A375 (cell line): ENCODE results near the gene SIDT2. TPM values are rescaled to one million over a fixed set of nuclear protein-coding genes. Genes with fewer than 3 reads are reported as not detected.

Source experiments
- total RNA-seq: library from RNA; depleted of rRNA; stranded (reverse); fragments of >200 nt; shearing (Covaris generic); gene quantifications from 2 replicates; pipeline ENCODE4 v1.2.3, GENCODE V29; 2014; rRNA removed

SIDT2 gene
- 13.7 and 21.2 TPM in 2 replicates for total RNA-seq

DNA sequence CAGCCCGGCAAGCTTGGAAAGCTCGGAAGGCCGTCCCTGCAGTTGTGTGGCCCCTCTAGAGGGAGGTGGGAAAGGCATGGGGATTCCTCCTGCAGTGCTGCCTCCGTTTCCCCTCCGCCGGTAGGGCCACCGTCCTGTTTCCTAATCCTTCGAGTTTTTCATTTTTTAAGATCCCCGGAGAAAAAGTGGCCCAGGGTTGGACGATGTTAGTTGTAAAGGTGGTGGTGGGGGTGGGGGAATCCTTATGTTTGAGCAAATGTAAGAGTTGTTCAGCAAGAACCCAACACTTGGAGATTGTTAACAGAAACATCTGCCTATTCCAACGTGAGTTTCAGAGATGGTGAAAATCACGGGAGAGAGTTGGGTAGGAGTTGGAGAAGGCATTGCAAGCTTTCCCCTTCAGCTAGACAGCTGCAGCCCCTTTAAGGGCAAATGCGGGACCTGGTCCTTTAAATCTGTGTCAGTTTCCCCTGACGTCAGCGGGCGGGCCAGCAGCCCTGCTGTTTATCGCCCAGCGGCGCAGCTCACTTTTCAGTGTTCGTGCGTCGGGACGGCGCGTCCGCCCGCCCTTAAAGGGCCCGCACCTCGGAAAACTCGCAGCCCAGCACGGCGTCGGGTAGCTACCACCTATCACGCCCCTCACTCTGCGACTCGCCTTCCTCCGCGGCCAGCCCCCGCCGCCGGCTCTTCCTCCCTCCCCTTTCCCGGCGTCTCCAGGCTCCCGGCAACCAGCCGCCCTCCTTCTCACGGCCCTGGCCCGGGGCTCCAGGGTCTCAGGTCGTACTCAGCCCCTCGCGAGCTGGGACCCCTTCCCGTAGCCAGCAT lies at the start of gene SIDT2:
Gene SIDT2 (plus strand): TSS at position 534 of the 825 bp plus-strand sequence. CDS start 521 bp downstream, outside the sequence.

DNA sequence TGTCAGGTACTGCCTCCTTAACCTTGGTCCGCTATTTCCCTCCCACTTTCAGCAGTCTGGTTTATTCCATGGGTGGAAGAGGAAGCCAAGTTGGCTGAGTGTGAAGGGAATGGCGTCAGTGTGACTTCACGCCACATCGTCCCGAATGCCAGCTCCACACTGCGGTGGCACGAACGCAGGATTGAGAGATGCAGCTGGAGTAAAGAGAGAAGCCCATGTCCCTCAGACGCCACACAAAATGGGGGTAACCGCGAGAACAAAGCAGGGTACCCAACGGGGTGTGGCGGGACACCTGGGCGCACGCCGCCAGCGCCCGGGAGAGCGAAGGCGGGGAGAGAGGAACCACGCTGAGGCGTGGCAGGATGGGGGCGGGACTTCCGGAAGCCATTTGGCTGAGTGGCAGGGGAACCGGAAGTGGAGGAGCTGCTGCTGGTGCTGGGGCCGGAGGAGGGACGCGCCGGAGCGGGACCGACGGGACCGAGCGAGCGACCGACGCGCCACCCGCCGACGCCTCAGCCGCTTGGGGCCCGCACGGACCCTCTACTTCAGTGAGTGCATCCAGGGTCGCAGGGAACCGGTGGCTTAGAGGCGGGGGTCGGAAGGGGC lies 34.6 kb upstream of the SIDT2 start, which contains the start of gene PAFAH1B2:
Gene PAFAH1B2 (plus strand): TSS at position 417 of the 606 bp plus-strand sequence. CDS start 8,161 bp downstream, outside the sequence.

DNA sequence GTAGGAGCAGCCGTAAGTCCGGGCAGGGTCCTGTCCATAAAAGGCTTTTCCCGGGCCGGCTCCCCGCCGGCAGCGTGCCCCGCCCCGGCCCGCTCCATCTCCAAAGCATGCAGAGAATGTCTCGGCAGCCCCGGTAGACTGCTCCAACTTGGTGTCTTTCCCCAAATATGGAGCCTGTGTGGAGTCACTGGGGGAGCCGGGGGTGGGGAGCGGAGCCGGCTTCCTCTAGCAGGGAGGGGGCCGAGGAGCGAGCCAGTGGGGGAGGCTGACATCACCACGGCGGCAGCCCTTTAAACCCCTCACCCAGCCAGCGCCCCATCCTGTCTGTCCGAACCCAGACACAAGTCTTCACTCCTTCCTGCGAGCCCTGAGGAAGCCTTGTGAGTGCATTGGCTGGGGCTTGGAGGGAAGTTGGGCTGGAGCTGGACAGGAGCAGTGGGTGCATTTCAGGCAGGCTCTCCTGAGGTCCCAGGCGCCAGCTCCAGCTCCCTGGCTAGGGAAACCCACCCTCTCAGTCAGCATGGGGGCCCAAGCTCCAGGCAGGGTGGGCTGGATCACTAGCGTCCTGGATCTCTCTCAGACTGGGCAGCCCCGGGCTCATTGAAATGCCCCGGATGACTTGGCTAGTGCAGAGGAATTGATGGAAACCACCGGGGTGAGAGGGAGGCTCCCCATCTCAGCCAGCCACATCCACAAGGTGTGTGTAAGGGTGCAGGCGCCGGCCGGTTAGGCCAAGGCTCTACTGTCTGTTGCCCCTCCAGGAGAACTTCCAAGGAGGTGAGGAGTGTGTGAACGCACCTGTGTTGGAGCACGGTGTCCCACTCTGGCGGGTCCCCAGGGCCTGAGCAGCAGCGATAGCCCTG lies 20.7 kb downstream of the SIDT2 start, which contains the start of gene TAGLN:
Gene TAGLN (plus strand): TSS at position 318 of the 863 bp plus-strand sequence. CDS start 3,644 bp downstream, outside the sequence.

DNA sequence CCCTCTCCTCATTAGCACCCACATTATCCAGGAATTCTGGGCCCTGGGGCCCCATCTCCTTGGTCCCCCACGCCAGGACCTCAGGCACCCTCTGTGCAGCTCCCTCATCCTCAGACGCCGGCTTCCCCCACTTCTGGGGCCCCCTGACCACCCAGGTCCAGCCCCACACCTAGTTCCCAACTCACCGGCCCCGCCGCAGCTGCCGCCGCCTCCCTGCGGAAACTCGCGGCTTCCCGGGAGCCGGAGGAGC lies 53.2 kb downstream of the SIDT2 start, which contains the start of gene PCSK7:
Gene PCSK7 (minus strand): TSS at position 232 of the 250 bp plus-strand sequence. CDS start 2,229 bp downstream, outside the sequence.

DNA sequence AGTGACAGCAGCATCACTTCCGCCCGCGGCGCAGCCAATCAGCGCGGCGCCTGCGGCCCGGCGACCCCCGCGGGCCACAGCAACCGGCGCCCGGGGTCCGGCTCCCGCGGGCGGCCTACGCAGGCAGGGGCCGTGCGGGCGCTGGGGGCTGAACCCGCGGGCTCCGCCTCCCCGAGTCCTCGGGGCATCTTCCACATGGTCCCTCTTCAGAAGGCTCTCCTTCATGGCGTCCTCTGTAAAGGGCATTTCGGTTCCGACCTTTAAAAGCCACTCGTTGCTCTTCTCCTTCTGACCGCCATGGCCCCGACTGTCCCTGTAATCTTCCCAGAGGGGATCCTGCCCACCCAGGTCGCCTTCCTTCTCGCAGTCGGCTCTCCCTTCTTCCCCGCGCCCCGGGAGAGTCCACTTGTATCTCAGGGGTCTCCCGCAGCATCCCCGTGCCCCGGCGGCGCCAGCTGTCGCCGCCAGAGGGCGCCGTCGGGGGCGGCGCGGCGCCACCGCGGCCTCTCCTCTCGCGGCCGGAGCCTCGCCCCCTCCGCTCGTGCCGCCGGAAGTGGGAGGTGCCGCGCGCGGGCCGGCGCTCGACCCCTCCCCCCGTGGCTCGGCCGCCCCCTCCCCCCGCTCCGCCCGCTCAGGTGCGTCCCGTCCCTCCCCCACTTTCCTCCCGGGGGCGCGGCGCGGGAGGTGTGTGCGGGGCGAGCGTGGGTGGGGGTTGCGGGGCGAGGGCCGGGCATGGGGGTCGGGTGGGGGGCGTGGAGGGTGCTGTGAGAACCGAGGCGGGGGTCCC lies 53.7 kb downstream of the SIDT2 start, which contains the start of gene RNF214:
Gene RNF214 (plus strand): TSS at position 580 of the 787 bp plus-strand sequence. CDS start 1,602 bp downstream, outside the sequence.

Other genes with a start within 250 kb of the SIDT2 start
- 12.2 and 13.6 TPM in 2 replicates for gene SIK3, start 80.3 kb upstream of the SIDT2 start, total RNA-seq
- 80.2 and 112 TPM in 2 replicates for gene PAFAH1B2, start 34.5 kb upstream of the SIDT2 start, total RNA-seq
- gene TAGLN, start 20.6 kb downstream of the SIDT2 start, total RNA-seq = 4.1 and 7.0 TPM in 2 replicates
- gene PCSK7, start 53.3 kb downstream of the SIDT2 start, total RNA-seq = 41.5 and 46.0 TPM in 2 replicates
- gene RNF214, start 53.9 kb downstream of the SIDT2 start, total RNA-seq = 10.9 and 12.3 TPM in 2 replicates
- gene BACE1-AS, start 112.6 kb downstream of the SIDT2 start, total RNA-seq = 3.3 and 4.1 TPM in 2 replicates
- 17.3 and 25.3 TPM in 2 replicates for gene BACE1, start 137.5 kb downstream of the SIDT2 start, total RNA-seq
- gene CEP164, start 149.1 kb downstream of the SIDT2 start, total RNA-seq = 57.0 and 66.1 TPM in 2 replicates